Measurements from ENCODE around the gene GRAMD1C.

DNA sequence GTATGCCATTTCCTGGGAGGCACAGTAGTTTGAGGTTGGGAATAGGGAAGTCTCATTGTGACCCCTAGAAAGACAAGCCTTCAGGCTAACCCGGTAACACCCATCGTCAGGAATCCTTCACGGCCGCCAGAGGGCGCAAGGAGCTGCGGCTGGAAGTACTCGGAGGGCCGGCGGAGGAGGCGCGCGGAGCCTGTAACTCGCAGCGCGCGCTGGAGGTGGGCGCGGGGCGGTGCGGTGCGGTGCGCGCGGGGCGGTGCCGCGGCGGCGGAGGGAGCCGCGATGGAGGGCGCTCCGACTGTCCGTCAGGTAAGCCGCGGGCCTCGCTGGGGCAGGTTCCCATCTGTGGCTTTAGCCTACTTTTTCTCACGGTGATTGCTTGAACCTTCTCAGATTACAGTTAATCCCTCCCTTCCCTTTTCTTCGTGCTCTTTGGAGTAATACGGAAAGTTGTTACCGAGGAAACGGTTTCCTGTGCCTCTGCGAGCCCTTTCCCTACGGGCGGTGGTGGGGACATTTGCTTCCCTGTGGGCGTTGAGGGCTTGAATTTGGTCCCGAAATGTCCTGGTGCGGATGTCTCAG is at the start of gene GRAMD1C:
- no peak for TF ChIP-seq EZH2phosphoT487 (IDR thresholded peaks at IDR 0.05; ENCODE audit: insufficient read depth, low read depth)
- no peak for TF ChIP-seq EZH2 (IDR thresholded peaks at IDR 0.05; ENCODE audit: insufficient read depth, poor library complexity, severe bottlenecking)

Measured in GM23248 (cell line).